WI38 (cell line): ENCODE data around the gene RREB1.

Experiments
- H3K4me3 ChIP-seq: 2 replicates; pipeline ENCODE4 v1.5.1; 2011; ENCODE audit warnings: low read depth, mild to moderate bottlenecking, control low read depth, low read length
- TF ChIP-seq, protein P1 (sequence below): IDR thresholded peaks from 2 replicates; pipeline ENCODE4 v1.5.1; 2012; ENCODE audit warnings: low read depth, mild to moderate bottlenecking, control low read depth, low read length

The RREB1 gene

DNA sequence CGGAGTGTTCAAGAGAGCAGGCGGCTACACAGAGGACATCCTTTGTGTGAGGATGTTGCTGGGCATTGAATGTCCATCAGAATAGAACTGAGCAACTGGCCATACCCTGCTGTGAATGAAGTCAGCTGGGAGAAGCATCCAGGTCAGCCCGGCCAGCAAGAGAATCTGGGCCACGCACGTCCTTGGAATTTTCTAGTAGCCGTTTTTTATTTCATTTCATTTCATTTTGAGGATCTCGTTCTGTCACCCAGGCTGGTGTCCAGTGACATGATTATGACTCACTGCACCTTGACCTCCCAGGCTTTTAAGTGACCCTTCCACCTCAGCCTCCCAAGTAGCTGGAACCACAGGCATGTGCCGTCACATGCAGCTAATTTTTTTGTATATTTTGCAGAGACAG is 107.4 kb downstream of the RREB1 start:
- TF ChIP-seq, protein P1, sequence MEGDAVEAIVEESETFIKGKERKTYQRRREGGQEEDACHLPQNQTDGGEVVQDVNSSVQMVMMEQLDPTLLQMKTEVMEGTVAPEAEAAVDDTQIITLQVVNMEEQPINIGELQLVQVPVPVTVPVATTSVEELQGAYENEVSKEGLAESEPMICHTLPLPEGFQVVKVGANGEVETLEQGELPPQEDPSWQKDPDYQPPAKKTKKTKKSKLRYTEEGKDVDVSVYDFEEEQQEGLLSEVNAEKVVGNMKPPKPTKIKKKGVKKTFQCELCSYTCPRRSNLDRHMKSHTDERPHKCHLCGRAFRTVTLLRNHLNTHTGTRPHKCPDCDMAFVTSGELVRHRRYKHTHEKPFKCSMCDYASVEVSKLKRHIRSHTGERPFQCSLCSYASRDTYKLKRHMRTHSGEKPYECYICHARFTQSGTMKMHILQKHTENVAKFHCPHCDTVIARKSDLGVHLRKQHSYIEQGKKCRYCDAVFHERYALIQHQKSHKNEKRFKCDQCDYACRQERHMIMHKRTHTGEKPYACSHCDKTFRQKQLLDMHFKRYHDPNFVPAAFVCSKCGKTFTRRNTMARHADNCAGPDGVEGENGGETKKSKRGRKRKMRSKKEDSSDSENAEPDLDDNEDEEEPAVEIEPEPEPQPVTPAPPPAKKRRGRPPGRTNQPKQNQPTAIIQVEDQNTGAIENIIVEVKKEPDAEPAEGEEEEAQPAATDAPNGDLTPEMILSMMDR = no peak
- H3K4me3 ChIP-seq = no peak overlapping the region

DNA sequence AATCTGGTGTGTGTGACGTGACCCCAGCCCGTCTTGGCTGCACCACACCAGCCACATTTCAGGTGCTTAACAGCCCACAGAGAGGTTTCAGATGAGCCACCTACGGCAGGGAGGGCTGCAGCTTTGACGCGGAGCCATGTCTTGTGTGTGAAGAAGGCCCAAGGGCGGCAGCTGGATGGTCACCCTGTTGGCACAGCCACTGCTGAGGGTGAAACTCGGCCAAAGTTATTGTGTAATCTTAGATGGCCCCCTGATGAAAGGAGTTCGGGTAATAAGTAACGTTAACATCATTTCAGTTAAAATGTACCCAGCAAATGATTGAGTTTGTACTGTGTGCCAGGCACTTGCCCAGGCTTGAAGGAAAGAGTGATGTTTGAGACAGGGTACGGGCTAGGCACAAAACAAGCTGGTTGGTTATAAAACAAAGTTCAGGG is 108.1 kb downstream of the RREB1 start:
- TF ChIP-seq, protein P1 = no peak
- no peak overlapping the region for H3K4me3 ChIP-seq

DNA sequence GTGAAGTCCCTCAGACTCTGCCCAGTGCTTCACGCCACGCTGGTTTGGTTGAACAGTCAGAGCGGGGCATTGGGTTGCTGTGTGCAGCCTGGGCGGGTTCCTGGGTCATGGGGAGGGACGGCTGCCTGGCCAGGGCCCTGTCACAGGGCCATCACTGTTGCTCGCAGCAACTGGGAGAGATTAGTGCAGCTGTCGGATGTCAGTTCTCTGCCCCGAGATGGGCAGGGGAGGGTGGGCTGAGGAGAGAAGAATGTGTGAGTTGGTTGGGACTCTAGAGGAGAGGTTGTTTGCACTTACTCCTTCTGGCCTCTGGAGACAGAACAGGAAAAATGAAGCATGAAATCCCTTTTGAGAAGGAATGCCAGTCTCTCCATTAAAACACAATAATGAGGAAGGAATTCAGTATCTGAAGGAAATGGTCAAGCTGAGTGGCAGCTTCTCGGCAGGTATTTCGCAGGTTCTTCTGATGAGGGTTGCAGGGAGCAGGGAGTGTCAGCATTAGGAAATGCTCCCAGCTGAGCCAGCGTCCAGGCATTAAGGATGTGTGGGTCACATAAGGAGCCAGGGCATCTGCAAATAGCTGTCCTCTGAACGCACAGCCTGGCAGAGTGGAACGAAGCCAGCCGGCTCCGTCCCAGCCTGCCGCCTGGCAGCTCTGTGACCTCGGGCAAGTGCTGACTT is 109.3 kb downstream of the RREB1 start:
- H3K4me3 ChIP-seq = no peak overlapping the region
- TF ChIP-seq, protein P1 = no peak

DNA sequence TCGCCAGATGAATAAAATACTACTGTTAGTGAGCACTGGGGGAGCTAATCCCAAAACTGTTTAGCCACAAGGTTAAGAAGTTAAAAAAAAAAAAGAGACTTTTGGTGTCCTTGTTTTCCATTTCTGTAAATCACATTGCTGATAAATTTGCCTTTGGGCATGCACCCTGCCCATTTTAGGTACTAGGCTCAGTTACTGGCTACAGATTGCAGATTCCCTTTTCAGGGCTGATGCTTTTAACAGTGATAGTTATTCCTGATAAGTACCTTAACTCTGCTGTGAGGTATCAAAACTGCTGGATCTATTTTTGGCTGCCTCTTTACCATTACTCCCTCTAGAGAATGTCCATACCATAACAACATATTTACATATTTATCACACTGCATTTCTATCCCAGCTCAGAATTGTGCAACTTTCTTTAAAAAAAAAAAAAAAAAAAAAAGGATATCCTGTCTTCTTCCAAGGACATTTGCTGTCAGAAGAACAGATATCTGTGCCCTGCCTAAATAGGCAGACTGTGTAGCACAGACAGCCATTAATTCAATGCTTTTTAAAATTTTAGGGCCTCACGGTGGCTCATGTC is 110.7 kb downstream of the RREB1 start:
- TF ChIP-seq, protein P1 = no peak

DNA sequence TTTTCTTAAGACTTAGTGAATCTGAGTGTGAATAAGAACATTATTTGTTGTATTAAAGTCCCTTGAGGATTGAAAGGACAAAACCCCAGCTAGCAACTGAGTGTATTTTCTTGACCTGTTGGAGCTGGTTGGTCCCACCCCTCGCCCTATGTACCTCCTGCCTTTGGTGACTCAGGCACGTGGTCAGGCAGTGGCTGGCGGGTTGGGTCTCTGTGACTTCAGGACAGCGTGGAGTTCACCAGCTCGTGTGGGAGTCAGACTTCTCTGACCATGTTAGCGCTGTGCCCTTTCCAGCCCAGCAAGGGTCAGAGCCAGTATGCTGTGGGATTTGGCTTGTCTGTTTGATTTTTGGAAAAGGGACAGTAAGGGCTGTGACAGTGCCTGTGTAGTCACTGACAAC is 111.5 kb downstream of the RREB1 start:
- TF ChIP-seq, protein P1 = no peak
- no peak overlapping the region for H3K4me3 ChIP-seq

More for the DNA sequence above, 110.7 kb downstream of the RREB1 start:
- no peak overlapping the region for H3K4me3 ChIP-seq

DNA sequence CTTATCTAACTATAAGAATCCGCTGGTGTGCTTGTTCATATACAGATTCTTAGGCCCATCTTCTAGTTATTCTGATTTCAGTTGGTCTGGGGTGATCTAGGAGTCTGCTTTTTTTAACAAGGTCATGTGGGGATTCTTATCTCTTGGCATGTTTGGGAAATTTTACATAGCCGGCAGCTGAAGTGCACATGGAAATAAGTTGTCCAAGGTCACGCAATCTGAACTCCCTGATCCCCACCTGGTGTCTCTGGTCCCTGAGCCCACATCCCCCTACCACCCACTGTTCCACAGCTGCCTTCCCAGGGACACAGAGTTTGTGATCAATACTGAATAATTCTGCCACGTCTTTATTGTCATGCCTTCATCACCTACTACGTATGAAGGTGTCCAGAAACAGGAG is 114.4 kb downstream of the RREB1 start:
- TF ChIP-seq, protein P1 = no peak
- no peak overlapping the region for H3K4me3 ChIP-seq

DNA sequence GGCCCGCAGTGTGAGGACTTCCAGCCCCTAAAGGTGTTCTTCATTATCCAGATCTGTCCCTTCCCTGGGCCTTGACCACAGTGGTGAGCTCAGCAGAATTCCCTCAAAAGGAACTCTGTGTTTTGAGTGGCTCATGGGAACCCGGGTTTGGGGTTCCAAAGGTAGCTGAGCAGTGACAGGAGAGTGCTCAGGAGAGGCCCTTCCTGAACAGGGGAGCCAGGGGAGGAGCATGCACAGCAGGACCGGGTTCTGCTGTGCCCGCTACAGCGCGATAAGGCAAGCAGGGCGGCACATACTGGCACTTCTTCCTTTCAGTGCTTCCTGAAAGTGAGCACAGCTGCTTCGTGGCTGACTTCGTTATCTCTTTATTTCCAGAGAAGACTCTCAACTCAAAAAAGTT is 117.0 kb downstream of the RREB1 start:
- TF ChIP-seq, protein P1 = no peak
- no peak overlapping the region for H3K4me3 ChIP-seq
